GM21367 (cell line): ENCODE data around the gene SCIMP.
"Not testable (repeated sequence)": the region's sequence is repeated elsewhere in the genome, so short reads cannot be mapped to it uniquely, and the experiment has no call there.

Experiments
- ATAC-seq: cut with Tn5 transposase; IDR thresholded peaks from one replicate; pipeline ENCODE4 v1.9.1; 2021; ENCODE audit not compliant: unreplicated experiment

The SCIMP gene

DNA sequence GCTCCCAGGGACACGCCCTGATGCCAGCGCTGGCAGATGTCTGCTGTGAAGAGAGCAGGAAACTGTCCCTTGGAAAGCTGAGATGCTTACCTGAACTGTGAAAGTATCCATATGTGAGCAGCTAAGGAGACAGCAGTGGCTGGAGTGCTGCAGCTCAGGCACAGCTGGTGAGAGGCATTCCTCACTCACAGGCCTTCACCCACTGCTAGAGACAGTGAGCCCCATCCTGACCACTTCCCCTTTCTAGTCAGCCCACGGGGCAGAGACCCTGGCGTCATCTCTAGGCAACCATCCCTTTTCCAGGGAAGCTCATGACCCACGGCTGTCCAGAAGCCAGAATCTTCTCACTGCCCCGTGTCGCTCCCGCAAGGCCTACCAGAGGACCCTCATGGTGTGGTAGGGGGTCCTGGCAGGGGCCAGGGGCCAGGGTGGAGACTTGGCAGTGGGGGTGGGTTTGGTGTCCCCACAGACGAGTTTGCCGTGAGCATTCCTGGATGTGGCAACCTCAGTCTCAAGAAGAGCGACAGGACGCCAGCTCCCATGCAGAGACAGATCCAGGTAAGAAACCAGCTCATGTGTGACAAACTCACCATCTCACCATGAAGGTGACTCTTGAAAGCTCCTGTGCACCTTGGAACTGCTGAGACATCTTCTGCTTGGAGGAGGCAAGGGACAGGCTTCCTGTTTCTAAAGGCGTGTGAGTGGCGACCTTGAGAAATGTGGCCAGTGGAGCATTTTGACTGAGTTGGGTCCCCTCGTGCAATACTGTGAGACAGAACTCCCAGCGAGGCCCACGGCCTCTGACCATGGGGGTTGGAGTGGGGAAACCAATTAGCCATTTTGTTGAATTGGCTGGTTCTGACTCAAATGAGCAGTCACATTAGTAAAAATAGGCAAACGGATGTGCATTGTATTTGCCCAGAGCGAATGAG, at the start of gene SCIMP:
Gene SCIMP (minus strand): TSS at position 216 of the 932 bp plus-strand sequence. CDS start 105 bp downstream, at position 111.
- ATAC-seq, result peak; percentile 57

DNA sequence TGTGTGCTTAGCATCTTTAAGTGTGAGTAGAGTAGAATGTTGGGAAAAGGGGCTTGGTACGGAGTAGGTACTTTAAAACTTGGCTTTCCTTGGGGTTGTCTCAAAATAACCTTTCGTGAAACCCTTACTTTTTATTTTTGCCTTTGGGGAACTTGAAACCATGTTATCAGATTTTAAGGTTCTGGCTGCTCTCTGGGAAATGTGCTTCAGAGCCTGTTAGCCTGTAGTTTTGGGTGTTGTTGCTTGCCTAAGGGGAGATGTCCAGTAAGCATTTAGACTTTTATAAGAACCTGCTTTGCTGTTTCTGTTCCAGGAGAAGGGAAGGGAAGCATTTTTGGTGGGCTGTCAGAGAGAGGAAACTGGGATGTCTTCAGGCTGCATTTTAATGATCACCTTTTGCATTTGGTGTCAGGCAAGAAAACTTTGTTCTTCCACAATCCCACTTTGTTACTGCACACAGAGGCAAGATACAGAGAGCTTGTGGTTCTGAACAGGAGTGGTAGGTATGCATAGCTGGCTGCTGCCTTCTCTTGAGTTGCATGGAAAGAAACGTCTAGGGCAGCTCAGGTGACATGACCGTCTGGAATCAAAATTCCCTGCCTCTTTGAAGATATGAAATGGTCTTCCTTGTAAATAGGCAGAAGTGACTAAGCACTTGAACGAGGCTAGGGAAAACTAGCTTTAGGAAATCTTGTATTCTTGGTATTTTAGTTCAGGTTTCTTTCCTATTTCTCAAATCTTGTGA, 49.1 kb upstream of the SCIMP start:
- ATAC-seq, result no peak

DNA sequence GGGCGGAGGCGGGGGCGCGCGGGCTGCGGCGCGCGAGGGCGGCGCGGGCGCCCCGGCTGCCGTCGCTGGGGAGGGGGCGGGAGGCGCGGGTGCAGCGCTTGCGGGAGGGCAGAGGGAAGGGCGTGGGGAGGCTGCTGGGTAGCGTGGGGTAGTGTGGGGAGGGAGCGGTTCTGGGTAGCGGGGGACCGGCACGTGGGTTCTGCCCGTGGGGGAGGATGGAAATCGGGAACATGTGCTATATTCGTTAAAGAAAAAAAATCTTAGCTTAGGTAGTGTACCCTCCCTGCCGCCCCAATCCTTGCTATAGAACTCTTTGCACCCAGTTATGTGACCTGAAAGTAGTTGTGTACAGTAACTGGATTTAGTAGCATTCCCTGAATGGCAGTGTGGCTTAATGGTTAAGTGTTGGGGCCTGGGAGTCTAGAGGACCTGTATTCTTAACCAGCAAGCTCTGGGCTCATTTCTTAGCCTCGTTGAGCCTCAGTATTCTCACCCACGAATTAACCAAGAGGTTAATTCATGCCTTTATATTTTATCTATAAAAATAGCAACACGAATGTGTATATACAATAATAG, 48.1 kb upstream of the SCIMP start:
- ATAC-seq, result peak; percentile 16

DNA sequence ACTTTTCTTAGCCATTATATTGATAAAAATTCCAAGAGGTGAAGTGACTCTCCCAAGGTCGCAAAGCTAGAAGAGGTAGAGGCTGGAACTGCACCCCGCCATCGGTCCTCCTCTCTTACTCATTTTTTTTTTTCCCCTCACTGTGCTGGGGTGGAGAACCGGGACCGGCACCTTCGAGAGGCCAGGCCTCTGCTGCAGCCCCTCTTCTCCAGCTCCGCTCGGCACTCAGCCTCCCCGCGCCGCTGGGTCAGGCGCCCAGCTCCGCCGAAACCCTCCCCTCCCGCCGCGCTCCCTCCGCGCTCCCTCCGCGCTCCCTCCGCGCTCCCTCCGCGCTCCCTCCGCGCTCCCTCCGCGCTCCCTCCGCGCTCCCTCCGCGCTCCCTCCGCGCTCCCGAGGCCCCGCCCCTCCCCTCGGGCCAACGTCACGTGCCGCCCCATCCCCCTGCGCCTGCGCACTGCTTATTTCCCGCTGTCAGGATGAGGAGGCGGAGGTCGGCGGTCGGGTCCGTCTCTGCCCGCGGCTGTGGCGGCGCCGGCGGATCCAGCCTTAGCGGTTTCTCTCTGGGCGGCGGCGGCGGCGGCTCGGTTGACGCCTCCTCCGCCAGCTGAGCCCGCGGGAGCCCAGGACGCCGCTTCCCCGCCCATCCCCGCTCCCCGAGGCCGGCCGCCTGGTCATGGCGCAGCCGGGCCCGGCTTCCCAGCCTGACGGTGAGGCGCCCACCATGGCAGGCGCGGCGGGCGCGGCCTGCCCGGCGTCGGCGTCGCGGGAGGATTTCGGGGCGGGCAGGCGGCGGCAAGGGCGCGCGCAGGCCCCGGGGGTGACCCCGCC, 47.4 kb upstream of the SCIMP start, which contains the start of gene RABEP1:
Gene RABEP1 (plus strand): TSS at position 471 of the 828 bp plus-strand sequence. CDS start 203 bp downstream, at position 674.
- ATAC-seq, result peak; percentile 59

DNA sequence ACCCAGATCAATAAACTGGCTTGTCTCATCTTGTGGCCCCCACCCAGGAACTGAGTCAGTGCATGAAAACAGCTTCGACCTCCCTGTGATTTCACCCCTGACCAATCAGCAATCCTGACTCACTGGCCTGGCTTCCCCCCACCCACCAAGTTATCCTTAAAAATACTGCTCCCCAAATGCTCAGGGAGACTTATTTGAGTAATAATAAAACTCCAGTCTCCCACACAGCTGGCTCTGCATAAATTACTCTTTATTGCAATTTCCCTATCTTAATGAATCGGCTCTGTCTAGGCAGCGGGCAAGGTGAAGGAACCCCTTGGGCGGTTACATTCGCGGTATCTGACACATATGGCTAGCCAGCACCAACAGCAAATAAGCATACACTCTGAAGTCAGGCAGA, 37.7 kb upstream of the SCIMP start:
- ATAC-seq, result no peak

DNA sequence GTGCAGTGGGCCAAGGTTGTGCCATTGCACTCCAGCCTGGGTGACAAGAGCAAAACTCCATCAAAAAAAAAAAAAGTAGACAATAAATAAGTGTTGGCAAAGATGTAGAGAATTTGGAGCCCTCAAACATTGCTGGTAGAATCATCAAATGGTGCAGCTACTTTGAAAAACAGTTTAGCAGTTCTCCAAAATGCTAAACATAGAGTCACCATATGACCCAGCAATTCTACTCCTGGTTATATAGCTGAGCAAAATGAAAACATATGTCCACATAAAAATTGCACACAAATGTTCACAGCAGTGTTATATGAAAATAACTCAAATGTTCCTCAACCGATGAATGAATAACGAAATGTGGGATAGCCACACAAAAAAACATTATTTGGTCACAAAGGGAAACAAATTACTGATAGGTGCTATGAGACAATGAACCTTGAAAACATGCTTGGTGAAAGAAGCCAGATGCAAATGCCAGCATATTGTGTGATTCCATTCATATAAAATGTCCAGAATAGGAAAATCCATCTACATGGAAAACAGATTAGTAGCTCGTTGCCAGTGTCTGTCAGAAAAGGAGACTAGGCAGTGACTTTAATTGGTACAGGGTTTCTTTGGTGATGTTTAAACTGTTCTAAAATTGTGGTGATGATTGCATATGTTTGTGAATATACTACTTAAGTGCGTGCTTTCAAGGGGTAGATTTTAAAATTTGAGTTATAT, 34.7 kb upstream of the SCIMP start:
- no peak for ATAC-seq

DNA sequence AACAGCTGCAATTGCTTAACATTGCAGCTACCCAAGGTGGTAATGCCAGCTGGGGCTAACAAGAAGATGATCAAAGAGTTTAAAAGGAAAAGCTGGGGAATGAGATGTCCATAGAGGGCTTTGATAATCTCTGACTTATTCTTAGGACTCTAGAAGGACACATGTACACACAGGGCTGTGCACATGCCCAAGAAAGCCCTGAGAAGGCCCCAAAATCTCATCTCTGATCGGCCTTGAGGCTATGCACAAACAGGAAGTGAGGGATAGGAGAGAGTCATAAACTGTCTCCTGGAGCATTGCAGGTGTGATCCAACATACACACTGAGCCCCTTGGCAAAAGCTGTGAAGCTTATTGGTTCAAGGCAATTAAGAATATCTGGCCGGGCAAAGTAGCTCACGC, 30.2 kb upstream of the SCIMP start:
- no peak for ATAC-seq

DNA sequence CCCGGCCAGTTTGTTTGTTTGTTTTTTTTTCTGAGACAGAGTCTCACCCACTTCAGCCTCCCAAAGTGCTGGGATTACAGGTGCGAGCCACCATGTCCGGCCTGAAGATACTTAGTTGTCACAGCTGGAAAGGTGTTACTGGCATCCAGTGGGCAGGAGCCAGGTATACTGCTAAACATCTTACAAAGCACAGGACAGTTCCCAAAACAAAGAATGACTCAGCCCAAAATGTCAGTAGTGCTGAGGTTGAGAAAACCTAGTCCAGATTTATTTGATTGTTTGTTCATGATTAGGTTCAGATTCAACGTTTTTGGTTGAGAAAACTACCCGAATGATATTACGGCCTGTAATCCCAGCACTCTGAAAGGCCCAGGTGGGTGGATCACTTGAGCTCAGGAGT, 28.8 kb upstream of the SCIMP start:
- ATAC-seq, result no peak

DNA sequence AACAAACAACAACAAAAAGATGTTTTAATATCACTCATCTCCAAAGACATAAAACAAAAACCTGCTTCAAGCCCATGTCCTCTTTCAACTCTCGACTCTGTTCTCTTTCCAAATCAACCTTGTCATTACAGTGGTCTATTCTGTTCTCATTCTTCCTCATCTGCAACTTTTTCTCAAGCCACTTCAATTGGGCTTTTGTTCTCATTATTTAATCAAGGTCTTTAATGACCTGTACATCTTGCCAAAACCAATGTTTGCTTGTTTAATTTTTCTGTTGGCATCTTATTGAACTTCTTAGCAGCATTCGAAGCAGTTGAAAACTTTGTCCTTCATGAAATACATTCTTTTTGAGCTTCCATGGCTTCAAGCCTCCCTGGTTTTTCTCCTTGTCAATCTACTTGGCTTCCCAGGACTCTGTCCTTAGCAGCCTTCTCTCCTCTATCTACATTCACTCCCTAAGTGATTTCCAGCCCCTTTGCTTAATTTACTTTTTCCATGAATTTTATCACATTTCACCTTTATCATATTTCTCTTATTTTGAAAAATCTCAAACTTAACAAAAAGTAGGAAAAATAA, 27.8 kb upstream of the SCIMP start:
- ATAC-seq, result no peak

DNA sequence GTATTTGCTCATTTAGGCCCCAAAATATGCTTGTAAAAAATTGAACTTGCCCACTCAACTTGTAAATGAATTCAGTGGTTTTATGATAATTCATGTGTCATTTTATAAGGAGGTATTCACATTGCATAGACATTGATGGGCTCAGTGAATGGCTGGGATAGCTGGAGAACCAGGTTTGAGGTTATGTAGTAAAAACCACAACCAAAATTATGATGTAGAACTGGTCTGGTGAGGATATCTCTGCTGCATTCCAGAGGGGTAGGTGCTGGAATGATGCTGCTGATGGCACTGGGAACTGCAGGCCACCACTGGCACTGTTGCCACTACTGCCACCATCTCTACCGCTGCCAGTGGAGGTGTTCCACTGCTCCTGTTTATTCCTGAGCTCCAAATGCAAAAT, 25.9 kb upstream of the SCIMP start:
- no peak for ATAC-seq

DNA sequence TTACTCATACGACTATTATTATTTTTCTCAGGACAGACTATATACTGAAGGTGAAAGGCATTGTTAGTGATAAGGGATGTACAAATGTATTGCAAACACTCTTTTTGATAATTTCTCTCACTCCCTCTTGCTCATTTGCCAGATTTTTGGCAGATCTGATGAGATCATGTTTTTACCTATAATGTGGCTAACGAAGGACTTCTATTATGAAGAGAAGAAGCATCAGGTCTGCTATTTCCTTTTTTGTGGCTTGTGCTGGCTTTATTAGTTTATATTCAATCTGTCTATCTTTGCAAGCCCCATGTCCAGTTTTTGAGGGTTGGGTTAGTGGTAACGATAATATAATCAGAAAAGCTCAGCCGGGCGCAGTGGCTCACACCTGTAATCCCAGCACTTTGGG, 22.5 kb upstream of the SCIMP start:
- no peak for ATAC-seq

DNA sequence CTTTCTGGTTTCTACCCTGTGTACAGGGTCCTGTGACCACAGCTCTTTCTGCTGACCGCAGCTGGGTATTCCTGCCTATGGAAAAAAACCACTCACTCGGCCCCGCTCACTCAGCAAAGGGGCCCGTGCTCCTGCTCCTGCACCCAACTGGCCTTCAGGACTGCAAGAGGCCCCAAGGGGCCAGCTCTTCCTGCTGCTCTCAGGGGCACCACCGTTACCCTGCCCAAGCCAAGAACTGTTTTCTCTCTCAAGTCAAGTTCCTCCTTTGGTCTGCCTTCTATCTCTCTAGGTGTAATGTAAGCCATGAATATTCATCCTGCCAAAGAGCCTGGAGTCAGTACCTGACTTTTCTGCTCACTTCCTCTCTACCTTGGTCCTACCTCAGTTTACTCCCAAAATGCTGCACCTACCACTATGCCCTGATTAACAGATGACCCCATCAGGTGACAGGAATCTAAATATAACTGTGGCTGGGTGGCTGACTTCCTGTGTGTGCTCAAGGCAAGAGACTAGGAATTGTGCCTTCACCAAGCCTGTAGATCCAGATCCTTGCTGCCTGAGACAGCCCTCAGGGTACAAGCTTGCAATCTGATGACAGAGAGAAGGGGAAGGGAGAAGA, 20.4 kb upstream of the SCIMP start:
- ATAC-seq, result no peak

DNA sequence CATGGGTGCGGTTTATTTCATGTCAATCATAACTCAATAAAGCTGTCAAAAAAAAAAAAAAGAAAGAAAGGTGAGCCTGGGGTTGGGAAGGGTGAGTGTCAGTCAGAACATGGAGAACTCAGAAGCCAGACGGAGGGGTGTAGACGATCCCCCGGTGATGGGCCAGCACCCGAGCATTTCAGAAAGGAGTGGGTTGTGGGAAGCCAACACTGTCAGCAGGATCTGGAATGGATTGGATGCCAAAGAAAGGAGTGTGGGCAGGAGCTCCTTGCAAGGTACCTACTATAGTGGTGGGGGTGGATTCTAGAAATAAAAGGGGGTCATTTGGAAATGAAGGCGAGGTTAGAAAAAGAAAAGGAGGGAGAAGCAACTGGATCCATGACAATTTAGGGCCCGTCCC, 19.8 kb upstream of the SCIMP start:
- ATAC-seq, result no peak

DNA sequence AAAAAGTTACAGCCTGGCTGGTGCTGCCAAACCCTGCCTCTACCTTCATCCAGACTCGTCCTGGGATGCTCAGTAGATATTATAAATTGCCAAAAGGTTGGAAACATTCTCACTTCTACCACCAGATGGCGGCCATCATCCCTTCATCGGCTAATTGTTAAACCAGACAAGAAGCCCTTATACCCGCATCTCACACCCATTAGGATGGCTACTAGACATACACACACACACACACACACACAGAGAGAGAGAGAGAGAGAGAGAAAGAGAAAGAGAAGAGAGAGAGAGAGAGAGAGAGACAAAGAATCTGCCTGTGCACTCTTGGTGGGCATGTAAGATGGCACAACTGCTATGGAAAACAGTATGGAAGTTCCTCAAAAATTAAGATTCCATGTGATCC, 15.0 kb upstream of the SCIMP start:
- no peak for ATAC-seq

DNA sequence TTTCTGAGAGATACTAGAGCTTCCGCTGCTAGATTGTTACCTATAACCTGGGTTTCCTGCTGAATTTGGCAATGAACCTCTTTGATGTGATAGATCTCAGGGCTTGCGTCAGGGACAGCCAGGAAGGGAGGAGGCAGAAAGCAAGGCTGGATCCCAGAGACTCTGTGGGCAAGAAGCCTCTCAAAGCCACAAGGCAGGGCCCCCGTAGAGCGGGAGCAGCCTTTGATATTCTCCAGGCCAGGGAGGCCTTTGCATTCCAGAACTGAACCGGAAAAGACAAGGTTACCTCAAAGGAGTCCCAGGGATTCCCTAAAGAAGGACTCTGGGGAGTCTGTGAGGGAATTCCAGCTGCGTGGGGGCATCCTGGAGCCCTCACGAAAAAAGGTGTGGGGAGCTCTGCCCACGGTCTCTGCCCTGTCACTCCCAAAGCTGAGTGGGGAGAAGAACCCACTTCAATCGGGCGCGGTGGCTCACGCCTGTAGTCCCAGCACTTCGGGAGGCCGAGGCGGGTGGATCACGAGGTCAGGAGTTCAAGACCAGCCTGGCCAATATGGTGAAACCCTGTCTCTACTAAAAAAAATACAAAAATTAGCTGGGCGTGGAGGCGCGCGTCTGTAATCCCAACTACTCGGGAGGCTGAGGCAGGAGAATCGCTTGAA, 14.3 kb upstream of the SCIMP start:
- no peak for ATAC-seq

DNA sequence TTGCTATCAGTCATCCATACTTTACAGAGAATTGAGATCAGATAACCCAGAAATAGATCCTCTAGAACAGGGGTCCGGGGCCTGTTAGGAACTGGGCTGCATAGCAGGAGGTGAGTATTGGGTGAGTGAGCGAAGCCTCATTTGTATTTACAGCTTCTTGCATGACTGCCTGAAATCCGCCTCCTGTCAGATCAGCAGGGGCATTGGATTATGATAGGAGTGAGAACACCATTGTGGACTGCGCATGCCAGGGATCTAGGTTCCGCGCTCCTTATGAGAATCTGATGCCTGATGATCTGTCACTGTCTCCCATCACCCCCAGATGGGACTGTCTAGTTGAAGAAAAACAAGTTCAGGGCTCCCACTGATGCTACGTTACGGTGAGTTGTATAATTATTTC, 13.0 kb upstream of the SCIMP start:
- no peak for ATAC-seq

DNA sequence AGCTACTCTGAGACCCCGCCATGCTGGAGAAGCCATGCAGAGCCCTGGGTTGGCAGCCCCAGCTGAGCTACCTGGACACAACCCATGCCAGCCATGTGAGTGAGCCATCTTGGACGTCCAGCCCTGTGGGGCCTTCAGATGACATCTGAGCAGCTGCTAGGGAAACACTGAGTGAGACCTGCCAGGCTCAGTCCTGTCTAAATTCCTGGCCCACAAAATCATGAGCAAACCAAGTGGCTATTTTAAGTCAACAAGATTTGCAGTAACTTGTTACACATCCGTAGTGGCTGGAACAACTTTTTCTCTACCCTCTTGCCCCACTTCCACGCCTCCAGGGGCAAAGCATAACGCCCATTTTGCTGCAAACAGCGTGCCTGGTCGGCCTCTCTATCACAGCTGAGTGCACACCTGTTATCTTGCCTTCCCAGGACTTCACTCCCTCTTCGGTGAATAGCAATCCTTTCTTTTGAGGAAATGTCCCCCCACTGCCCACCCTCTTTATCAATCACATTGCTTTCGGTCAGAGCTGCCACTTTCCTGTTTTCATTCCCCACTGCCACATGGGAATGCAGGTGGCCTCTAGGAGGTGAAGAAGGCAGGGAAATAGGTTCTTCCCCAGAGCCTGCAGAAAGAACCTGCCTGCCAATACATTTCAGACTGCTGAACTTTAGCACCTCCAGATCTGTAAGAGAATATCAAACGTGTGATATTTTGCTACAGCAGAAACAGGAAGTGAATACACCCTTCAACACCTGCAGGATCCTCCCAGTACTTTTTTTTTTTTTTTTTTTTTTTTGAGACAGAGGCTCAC, 7.4 kb upstream of the SCIMP start:
- peak; percentile 41 for ATAC-seq

DNA sequence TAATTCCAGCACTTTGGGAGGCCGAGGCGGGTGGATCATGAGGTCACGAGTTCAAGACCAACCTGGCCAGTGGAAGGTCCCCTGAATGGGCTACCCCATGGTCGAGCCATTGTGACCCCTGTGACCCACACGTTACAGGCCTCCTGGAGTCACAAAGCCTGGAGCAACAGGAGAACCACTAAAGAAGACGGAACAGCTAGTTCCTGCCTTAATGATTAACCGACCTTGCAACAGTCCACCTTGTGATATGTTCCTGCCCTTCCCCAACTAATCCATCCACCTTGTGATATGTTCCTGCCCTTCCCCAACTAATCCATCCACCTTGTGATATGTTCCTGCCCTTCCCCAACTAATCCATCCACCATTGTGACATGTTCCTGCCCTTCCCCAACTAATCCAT, 5.1 kb upstream of the SCIMP start:
- ATAC-seq, result not testable (repeated sequence)
